B cell (primary cell): ENCODE results near the gene TIMP2. TPM values are rescaled to one million over a fixed set of nuclear protein-coding genes. Genes with fewer than 3 reads are reported as not detected.

ENCODE experiments used
- ATAC-seq: fragments of 200-7000 bp; cut with Tn5 transposase; one replicate; pipeline ENCODE4 v1.10.0; 2021; ENCODE audit warnings: low read depth, mild to moderate bottlenecking, moderate number of reproducible peaks, moderate library complexity
- CTCF ChIA-PET: fragments of 350-600 bp; sonication (Branson Sonifier 250); formaldehyde crosslinking; loops from one replicate; lab custom pipeline; 2021; ENCODE audit warnings: antibody characterized with exemption, inconsistent platforms; lab: Charles Lee
- POLR2A ChIA-PET: fragments of 350-600 bp; sonication (Branson Sonifier 250); formaldehyde crosslinking; loops from one replicate; lab custom pipeline; 2021; ENCODE audit warnings: antibody characterized with exemption; lab: Charles Lee
- DNase-seq: peaks from one replicate; pipeline ENCODE4 v3.0.0; 2013
- H2AFZ ChIP-seq: 2 replicates; pipeline ENCODE4 v1.6.1; 2012; ENCODE audit warnings: mild to moderate bottlenecking, low read depth, low read length; ENCODE audit not compliant: insufficient read depth, poor library complexity, severe bottlenecking
- H3K27ac ChIP-seq, 2 donors: 1 replicate in 1 of 2; 2 replicates in 1 of 2; pipeline ENCODE4 v1.5.1; 2012 to 2013; ENCODE audit warnings: low read length in 2 of 2, mild to moderate bottlenecking in 2 of 2, moderate library complexity in 1 of 2
- H3K27me3 ChIP-seq, 4 experiments: fragments of 200-600 bp in 1 of 4; sonication (generic) in 1 of 4; replicated peaks in 1 of 4; 1 replicate in 2 of 4; 2 replicates in 2 of 4; pipeline versions ENCODE4 v1.6.1 to v1.7.0; 2013 to 2016; ENCODE audit warnings: low read length in 3 of 4, mild to moderate bottlenecking in 2 of 4, mixed read lengths in 1 of 4, moderate library complexity in 1 of 4; ENCODE audit not compliant: insufficient read depth in 4 of 4, control insufficient read depth in 3 of 4; ENCODE audit errors: control extremely low read depth in 1 of 4
- H3K36me3 ChIP-seq, 2 experiments: replicated peaks in 1 of 2; 1 replicate in 1 of 2; 2 replicates in 1 of 2; pipeline versions ENCODE4 v1.6.1 to v1.7.1; 2013; ENCODE audit warnings: low read length in 1 of 2; ENCODE audit not compliant: insufficient read depth in 2 of 2, control insufficient read depth in 1 of 2; ENCODE audit errors: control extremely low read depth in 1 of 2, extremely low read depth in 1 of 2
- H3K4me1 ChIP-seq, 2 donors: fragments of 200-600 bp in 1 of 2; sonication (generic) in 1 of 2; 1 replicate in 1 of 2; 2 replicates in 1 of 2; pipeline versions ENCODE4 v1.5.1 to v1.6.1; 2013 to 2017; ENCODE audit warnings: low read length in 2 of 2; ENCODE audit not compliant: control insufficient read depth in 2 of 2, insufficient read depth in 2 of 2
- H3K4me2 ChIP-seq: replicated peaks from 2 replicates; pipeline ENCODE3; 2012; ENCODE audit warnings: mild to moderate bottlenecking, low read depth, low read length; ENCODE audit not compliant: poor library complexity, severe bottlenecking
- H3K4me3 ChIP-seq, 5 experiments: fragments of 200-600 bp in 1 of 5; sonication (generic) in 1 of 5; 1 replicate in 3 of 5; 2 replicates in 2 of 5; pipeline versions ENCODE4 v1.5.1 to v1.7.0; 2011 to 2016; ENCODE audit warnings: low read length in 4 of 5, mild to moderate bottlenecking in 4 of 5, low read depth in 2 of 5, control low read depth in 1 of 5, moderate library complexity in 1 of 5; ENCODE audit not compliant: insufficient read depth in 1 of 5; ENCODE audit errors: control extremely low read depth in 1 of 5, extremely low read depth in 1 of 5
- H3K79me2 ChIP-seq: fragments of 200-600 bp; sonication (generic); one replicate; pipeline ENCODE4 v1.6.0; 2016; ENCODE audit warnings: low read length; ENCODE audit not compliant: control insufficient read depth, insufficient read depth
- H3K9ac ChIP-seq: fragments of 200-600 bp; sonication (generic); 2 replicates; pipeline ENCODE4 v1.6.1; 2017; ENCODE audit warnings: mild to moderate bottlenecking, low read length, moderate library complexity
- H3K9me3 ChIP-seq, 3 donors: one replicate each; pipeline versions ENCODE4 v1.6.1 to v1.7.1; 2013; ENCODE audit warnings: low read length in 2 of 3; ENCODE audit not compliant: control insufficient read depth in 2 of 3, insufficient read depth in 1 of 3; ENCODE audit errors: control extremely low read depth in 1 of 3
- H4K20me1 ChIP-seq: 2 replicates; pipeline ENCODE4 v1.6.0; 2012; ENCODE audit warnings: mild to moderate bottlenecking, low read length; ENCODE audit not compliant: insufficient read depth, control insufficient read depth, poor library complexity, severe bottlenecking
- H3K27ac Mint-ChIP-seq: one replicate; pipeline ENCODE4 v1.8.0; 2021; ENCODE audit warnings: mixed read lengths
- H3K27me3 Mint-ChIP-seq: one replicate; pipeline ENCODE4 v1.8.0; 2021; ENCODE audit warnings: mixed read lengths
- H3K4me1 Mint-ChIP-seq: one replicate; pipeline ENCODE4 v1.8.0; 2021; ENCODE audit warnings: mixed read lengths
- H3K4me3 Mint-ChIP-seq: one replicate; pipeline ENCODE4 v1.8.0; 2021; ENCODE audit warnings: mixed read lengths
- H3K9me3 Mint-ChIP-seq: one replicate; pipeline ENCODE4 v1.8.0; 2022; ENCODE audit warnings: mixed read lengths; ENCODE audit not compliant: insufficient read depth
- CTCF ChIP-seq: fragments of 200-600 bp; IDR thresholded peaks from one replicate; pipeline ENCODE4 v1.8.0; 2022; ENCODE audit warnings: antibody characterized with exemption, mild to moderate bottlenecking
- EZH2 ChIP-seq: IDR thresholded peaks from 2 replicates; pipeline ENCODE4 v1.6.1; 2012; ENCODE audit warnings: borderline replicate concordance, low read depth, mild to moderate bottlenecking, moderate library complexity, low read length; ENCODE audit not compliant: insufficient read depth, poor library complexity, severe bottlenecking
- WGBS: methylation state at CpG from one replicate; pipeline ENCODE4 v1.1.5; 2013; ENCODE audit warnings: missing lambda C conversion rate; ENCODE audit not compliant: insufficient coverage; 5-methylcytosine and 5-hydroxymethylcytosine counted together
- intact Hi-C: fragments of 100-400 bp; cut with micrococcal nuclease; formaldehyde crosslinking; loops from one replicate; pipeline ENCODE4 v1.10.0; 2022
- polyA plus RNA-seq: library from polyadenylated mRNA; depleted of rRNA; stranded (reverse); fragments of >200 nt; gene quantifications from 2 replicates; pipeline ENCODE4 v1.2.3, GENCODE V29; 2012
- total RNA-seq, 2 donors: library from RNA; stranded (reverse); fragments of 120-200 nt in 1 of 2; gene quantifications; 1 replicate in 1 of 2; 2 replicates in 1 of 2; pipeline versions ENCODE4 v1.2.3 to v1.2.4, GENCODE V29; 2013 to 2022

Gene TIMP2
- total and polyA plus RNA-seq, 2 donors (not counting 1 experiment from before 2014, with no cell fraction given), result 4.8 to 10.0 TPM

GRCh38 chr17:78836420-78837021 lies 88.7 kb downstream of the TIMP2 start:
- CTCF ChIA-PET, result no interaction called here
- no peak for TF ChIP-seq EZH2
- no peak for TF ChIP-seq CTCF
- Mint-ChIP-seq H3K27me3 (no peaks in the 10 kb centered on the region), H3K4me1 (peaks cover 29% of the 10 kb centered on the region), H3K9me3 (no peaks in the 10 kb centered on the region), H3K4me3 (no peak overlapping the region), H3K27ac (no peak overlapping the region)
- H3K27me3 ChIP-seq, result no peaks in the 10 kb centered on the region
- H3K9ac ChIP-seq, result no peak overlapping the region
- H3K4me2 ChIP-seq, result no peak overlapping the region
- H3K4me3 ChIP-seq, result no peak overlapping the region
- peaks cover 2 to 57% of the 10 kb centered on the region in 2 experiments for H3K36me3 ChIP-seq
- DNase-seq (peak; percentile 11), ATAC-seq (no peak)
- WGBS, result 100% methylated on average over 2 of the region's 5 CpGs
- peaks cover 43% of the 10 kb centered on the region for H4K20me1 ChIP-seq
- intact Hi-C loops, result no loop called here
- peaks cover 17 to 20% of the 10 kb centered on the region in 2 donors for H3K4me1 ChIP-seq
- no peak overlapping the region for H3K27ac ChIP-seq
- no peaks in the 10 kb centered on the region for H3K9me3 ChIP-seq
- no peak overlapping the region for H2AFZ ChIP-seq
- peaks cover 80% of the 10 kb centered on the region for H3K79me2 ChIP-seq
- POLR2A ChIA-PET, result interaction anchor here (0.6 kb wide), 1 partner anchor 54 kb away, joined by 6 read pairs; no protein-coding TSS in a partner anchor

- CTCF ChIA-PET, result no interaction called here
- POLR2A ChIA-PET, result no interaction called here
- no peaks in the 10 kb centered on the region for H3K9me3 ChIP-seq
- no peak overlapping the region for H2AFZ ChIP-seq
- intact Hi-C loops, result no loop called here
- H4K20me1 ChIP-seq, result peaks cover 44% of the 10 kb centered on the region
- no peaks in the 10 kb centered on the region for H3K27me3 Mint-ChIP-seq
- no peak overlapping the region for H3K4me3 ChIP-seq
- H3K36me3 ChIP-seq, result peaks cover 2 to 72% of the 10 kb centered on the region in 2 experiments
- H3K27ac ChIP-seq, result no peak overlapping the region
- WGBS, result 100% methylated on average over 1 of the region's 8 CpGs
- H3K79me2 ChIP-seq, result peaks cover 84% of the 10 kb centered on the region
- H3K27ac Mint-ChIP-seq, result no peak overlapping the region
- no peak overlapping the region for H3K4me2 ChIP-seq
- no peaks in the 10 kb centered on the region for H3K9me3 Mint-ChIP-seq
- H3K4me1 ChIP-seq, result peaks cover 13% of the 10 kb centered on the region in 2 donors
- H3K4me1 Mint-ChIP-seq, result peaks cover 20% of the 10 kb centered on the region
- H3K27me3 ChIP-seq, result no peaks in the 10 kb centered on the region
- no peak overlapping the region for H3K9ac ChIP-seq
- ATAC-seq (no peak), DNase-seq (no peak)
- no peak for TF ChIP-seq EZH2
- no peak for TF ChIP-seq CTCF
- no peak overlapping the region for H3K4me3 Mint-ChIP-seq
Measured at GRCh38 chr17:78834571-78834970, 90.6 kb downstream of the TIMP2 start.
